Glutamatergic neuron (in vitro differentiated cells): ENCODE measurements around the gene TMIE. TPM values are rescaled to one million over a fixed set of nuclear protein-coding genes. Genes with fewer than 3 reads are reported as not detected.

Experiments used
- DNase-seq: peaks from one replicate; pipeline ENCODE4 v3.0.0; 2022
- H3K27ac Mint-ChIP-seq: one replicate; pipeline ENCODE4 v1.8.0; 2020; ENCODE audit warnings: mild to moderate bottlenecking, mixed read lengths, inconsistent platforms; ENCODE audit not compliant: unreplicated experiment
- H3K27me3 Mint-ChIP-seq: one replicate; pipeline ENCODE4 v1.8.0; 2020; ENCODE audit warnings: mild to moderate bottlenecking, moderate library complexity, mixed read lengths, inconsistent platforms; ENCODE audit not compliant: unreplicated experiment
- H3K36me3 Mint-ChIP-seq: one replicate; pipeline ENCODE4 v1.8.0; 2020; ENCODE audit warnings: mild to moderate bottlenecking, mixed read lengths, inconsistent platforms; ENCODE audit not compliant: unreplicated experiment
- H3K4me1 Mint-ChIP-seq: one replicate; pipeline ENCODE4 v1.8.0; 2020; ENCODE audit warnings: mild to moderate bottlenecking, low read depth, mixed read lengths, inconsistent platforms; ENCODE audit not compliant: unreplicated experiment
- H3K4me3 Mint-ChIP-seq: one replicate; pipeline ENCODE4 v1.8.0; 2020; ENCODE audit warnings: mild to moderate bottlenecking, mixed read lengths, inconsistent platforms; ENCODE audit not compliant: unreplicated experiment
- H3K9me3 Mint-ChIP-seq: one replicate; pipeline ENCODE4 v1.8.0; 2020; ENCODE audit warnings: mild to moderate bottlenecking, moderate library complexity, mixed read lengths, inconsistent platforms; ENCODE audit not compliant: unreplicated experiment
- total RNA-seq: library from RNA; stranded (reverse); fragmentation: NEBNext Ultra II Directional; extraction: Animal tissue kit (Norgen Biotek cat#: 25700); gene quantifications from one replicate; pipeline ENCODE4 v1.2.1, GENCODE V29; 2021; ENCODE audit not compliant: unreplicated experiment
- TF ChIP-seq, protein P1 (sequence below): fragments of 200-600 bp; sonication (generic); IDR thresholded peaks from one replicate; pipeline ENCODE4 v1.5.0; 2021; ENCODE audit not compliant: partially characterized antibody, unreplicated experiment

TMIE gene
- total RNA-seq, 1 donor from 2014 or later = not detected

DNA sequence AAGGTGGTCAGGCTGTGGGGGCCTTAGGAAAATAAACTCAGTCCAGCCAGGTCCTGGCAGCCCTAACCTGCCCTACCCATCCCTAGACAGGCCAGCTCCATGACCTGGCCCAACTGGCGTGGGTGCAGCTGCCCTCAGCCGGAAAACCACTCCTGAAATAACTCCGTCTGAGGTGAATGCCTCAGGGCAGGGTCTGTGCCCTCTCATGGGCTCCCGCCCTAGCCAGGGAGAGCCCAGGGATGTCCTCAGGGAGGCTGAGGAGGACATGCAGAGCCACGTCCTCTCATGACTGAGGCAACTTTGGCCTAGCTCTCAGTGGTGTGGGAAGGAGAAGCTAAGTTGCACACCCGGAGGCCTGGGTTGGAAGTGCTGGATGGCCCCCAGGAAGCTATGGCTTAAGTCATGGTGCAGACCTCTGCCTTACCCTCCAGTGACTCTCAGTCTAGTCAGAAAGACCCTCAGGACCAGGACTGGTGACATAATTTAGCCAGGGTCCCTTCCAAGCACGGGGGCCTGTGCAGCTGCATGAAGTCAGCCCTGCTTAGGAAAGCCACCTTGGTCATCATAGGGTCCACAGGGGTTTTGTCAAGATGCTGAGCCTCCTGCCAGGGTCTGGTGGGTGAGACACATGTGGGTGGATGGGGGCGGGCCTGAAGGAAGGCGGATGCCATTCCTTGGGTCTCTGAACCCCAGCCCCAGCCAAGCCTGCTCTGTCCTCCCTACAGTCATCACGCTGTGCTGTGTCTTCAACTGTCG lies 7.4 kb downstream of the TMIE start:
- Mint-ChIP-seq H3K27ac (no peak overlapping the region), H3K4me3 (no peak overlapping the region), H3K9me3 (no peaks in the 10 kb centered on the region), H3K27me3 (peaks cover 5% of the 10 kb centered on the region), H3K36me3 (no peaks in the 10 kb centered on the region), H3K4me1 (peaks cover 14% of the 10 kb centered on the region)
- no peak for DNase-seq
- TF ChIP-seq, protein P1, sequence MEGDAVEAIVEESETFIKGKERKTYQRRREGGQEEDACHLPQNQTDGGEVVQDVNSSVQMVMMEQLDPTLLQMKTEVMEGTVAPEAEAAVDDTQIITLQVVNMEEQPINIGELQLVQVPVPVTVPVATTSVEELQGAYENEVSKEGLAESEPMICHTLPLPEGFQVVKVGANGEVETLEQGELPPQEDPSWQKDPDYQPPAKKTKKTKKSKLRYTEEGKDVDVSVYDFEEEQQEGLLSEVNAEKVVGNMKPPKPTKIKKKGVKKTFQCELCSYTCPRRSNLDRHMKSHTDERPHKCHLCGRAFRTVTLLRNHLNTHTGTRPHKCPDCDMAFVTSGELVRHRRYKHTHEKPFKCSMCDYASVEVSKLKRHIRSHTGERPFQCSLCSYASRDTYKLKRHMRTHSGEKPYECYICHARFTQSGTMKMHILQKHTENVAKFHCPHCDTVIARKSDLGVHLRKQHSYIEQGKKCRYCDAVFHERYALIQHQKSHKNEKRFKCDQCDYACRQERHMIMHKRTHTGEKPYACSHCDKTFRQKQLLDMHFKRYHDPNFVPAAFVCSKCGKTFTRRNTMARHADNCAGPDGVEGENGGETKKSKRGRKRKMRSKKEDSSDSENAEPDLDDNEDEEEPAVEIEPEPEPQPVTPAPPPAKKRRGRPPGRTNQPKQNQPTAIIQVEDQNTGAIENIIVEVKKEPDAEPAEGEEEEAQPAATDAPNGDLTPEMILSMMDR = no peak

DNA sequence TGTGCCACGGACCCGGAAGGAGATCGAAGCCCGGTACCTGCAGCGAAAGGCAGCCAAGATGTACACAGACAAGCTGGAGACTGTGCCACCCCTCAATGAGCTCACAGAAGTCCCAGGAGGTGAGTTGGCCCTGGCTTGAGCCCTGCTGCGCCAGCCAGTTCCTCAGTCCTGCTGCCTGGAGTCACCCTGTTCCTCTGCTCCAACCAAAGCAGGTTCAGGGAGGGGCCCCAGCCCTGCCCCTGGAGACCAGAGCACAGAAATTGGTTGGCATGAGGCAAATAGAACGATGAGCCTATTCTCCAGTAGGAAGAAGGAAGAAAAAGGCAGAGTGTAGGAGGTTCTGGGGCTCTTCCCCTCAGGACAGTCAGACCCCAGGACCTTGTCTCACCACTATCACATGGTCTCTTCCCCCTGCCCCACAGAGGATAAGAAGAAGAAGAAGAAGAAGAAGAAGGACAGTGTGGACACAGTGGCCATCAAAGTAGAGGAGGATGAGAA lies 8.0 kb downstream of the TMIE start:
- TF ChIP-seq, protein P1 = no peak
- Mint-ChIP-seq H3K27me3 (peaks cover 2% of the 10 kb centered on the region), H3K4me1 (peaks cover 14% of the 10 kb centered on the region), H3K27ac (no peak overlapping the region), H3K9me3 (no peaks in the 10 kb centered on the region), H3K36me3 (no peaks in the 10 kb centered on the region), H3K4me3 (no peak overlapping the region)
- no peak for DNase-seq

- H3K36me3 Mint-ChIP-seq = no peaks in the 10 kb centered on the region
- no peak overlapping the region for H3K27ac Mint-ChIP-seq
- H3K27me3 Mint-ChIP-seq = peaks cover 2% of the 10 kb centered on the region
- DNase-seq = no peak
- no peak overlapping the region for H3K4me3 Mint-ChIP-seq
- H3K4me1 Mint-ChIP-seq = peaks cover 14% of the 10 kb centered on the region
- no peaks in the 10 kb centered on the region for H3K9me3 Mint-ChIP-seq
- TF ChIP-seq, protein P1 = no peak
Measured at GRCh38 chr3:46709721-46710120, 8.5 kb downstream of the TMIE start.

DNA sequence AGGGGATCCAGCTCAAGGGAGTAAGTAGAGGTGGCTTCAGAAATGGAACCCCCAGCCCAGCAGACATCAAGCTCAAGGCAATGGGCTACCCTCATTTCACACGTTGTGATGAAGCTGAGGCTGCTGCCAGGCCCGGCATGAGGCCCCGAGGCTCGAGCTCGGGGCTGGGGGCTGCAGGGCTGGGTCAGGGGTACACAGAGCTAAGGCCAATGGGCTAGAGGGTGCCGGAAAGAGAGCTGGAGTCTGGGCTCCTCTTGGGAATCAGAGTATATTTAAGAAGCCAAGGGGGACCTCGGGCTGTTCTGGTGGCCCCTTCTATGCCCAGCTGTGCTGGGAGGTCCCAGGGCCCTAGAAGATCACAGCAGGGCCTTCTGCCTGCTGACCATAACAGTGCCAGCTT lies 9.0 kb downstream of the TMIE start:
- TF ChIP-seq, protein P1 = no peak
- Mint-ChIP-seq H3K4me1 (peaks cover 14% of the 10 kb centered on the region), H3K4me3 (no peak overlapping the region), H3K36me3 (no peaks in the 10 kb centered on the region), H3K9me3 (no peaks in the 10 kb centered on the region), H3K27ac (no peak overlapping the region), H3K27me3 (peaks cover 6% of the 10 kb centered on the region)
- DNase-seq = no peak

DNA sequence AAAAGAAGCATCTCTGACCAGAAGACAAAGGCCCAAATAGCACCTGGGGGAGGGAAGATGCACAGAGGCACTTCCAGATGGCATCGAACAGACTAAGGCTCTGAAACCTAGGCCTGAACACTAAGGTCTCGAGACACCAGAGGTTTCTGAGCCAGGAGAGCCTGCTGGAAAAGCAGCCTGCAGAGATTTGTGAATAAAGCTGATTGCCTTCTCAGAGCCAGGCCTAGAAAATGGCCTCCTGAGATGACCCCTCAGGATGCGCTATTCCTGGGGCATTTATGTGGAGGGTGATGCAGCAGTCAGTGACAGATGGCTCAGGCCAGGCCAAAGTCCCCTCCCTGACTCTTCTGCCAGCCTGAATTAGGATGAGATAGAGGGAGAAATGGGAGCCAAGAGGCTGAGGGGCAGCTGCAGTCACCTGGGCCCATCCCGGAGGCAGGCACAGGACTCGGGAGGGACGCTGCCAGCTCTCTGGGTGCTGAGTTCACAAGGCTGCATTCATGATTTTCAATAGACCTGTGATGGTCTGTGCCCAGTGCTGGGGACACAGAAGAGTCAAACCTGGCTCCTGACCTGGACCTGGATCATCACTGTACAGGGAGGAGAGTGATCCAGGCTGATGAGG lies 9.6 kb downstream of the TMIE start:
- no peak overlapping the region for H3K4me3 Mint-ChIP-seq
- no peaks in the 10 kb centered on the region for H3K9me3 Mint-ChIP-seq
- peak overlapping the region; percentile 2 for H3K27ac Mint-ChIP-seq
- no peaks in the 10 kb centered on the region for H3K36me3 Mint-ChIP-seq
- no peak for DNase-seq
- H3K4me1 Mint-ChIP-seq = peaks cover 12% of the 10 kb centered on the region
- peaks cover 5% of the 10 kb centered on the region for H3K27me3 Mint-ChIP-seq
- TF ChIP-seq, protein P1 = no peak
